GF-D8 (cell line): Measurements from ENCODE around the gene HOXA2.

Experiments used
- DNase-seq: peaks from one replicate; lab custom pipeline; 2025; lab: John Stamatoyannopoulos, UW

Gene HOXA2

GRCh38 chr7:27111751-27112277, 9.3 kb upstream of the HOXA2 start:
- no peak for DNase-seq

- no peak for DNase-seq
Observed at GRCh38 chr7:27111042-27111750, 8.7 kb upstream of the HOXA2 start.

- no peak for DNase-seq
Observed at GRCh38 chr7:27110186-27111031, 7.9 kb upstream of the HOXA2 start.

- DNase-seq = no peak
Observed at GRCh38 chr7:27109466-27110185, 7.1 kb upstream of the HOXA2 start.

GRCh38 chr7:27108390-27109127, 6.1 kb upstream of the HOXA2 start:
- no peak for DNase-seq

- no peak for DNase-seq
Observed at GRCh38 chr7:27107391-27108381, 5.2 kb upstream of the HOXA2 start.

GRCh38 chr7:27106901-27107240, 4.4 kb upstream of the HOXA2 start:
- no peak for DNase-seq

- no peak for DNase-seq
Observed at GRCh38 chr7:27106181-27106900, 3.9 kb upstream of the HOXA2 start.

GRCh38 chr7:27105301-27106031, 3.0 kb upstream of the HOXA2 start:
- no peak for DNase-seq

- DNase-seq = no peak
Observed at GRCh38 chr7:27104341-27105058, 2.0 kb upstream of the HOXA2 start.

- no peak for DNase-seq
Observed at GRCh38 chr7:27103489-27104226, 1.2 kb upstream of the HOXA2 start.

GRCh38 chr7:27101957-27102580, 414 bp downstream of the HOXA2 start:
- no peak for DNase-seq

- no peak for DNase-seq
Observed at GRCh38 chr7:27101171-27101956, 1.1 kb downstream of the HOXA2 start.

- no peak for DNase-seq
Observed at GRCh38 chr7:27100694-27101170, 1.8 kb downstream of the HOXA2 start.

GRCh38 chr7:27099453-27100370, 2.8 kb downstream of the HOXA2 start:
- no peak for DNase-seq
